ENCODE results near the gene PAX7.

GRCh38 chr1:18796950-18797349 is 166.3 kb downstream of the PAX7 start:
- TF ChIP-seq CTCF (conservative IDR thresholded peaks at IDR 0.05 in 1 of 2, IDR thresholded peaks at IDR 0.05 in 1 of 2; ENCODE audit: extremely low read depth in 1 of 2, insufficient read depth in 1 of 2, low read depth in 1 of 2, low read length in 2 of 2), result no peak
- no peak for TF ChIP-seq EZH2 (IDR thresholded peaks at IDR 0.05; ENCODE audit: borderline replicate concordance, low read length)

Data from mammary epithelial cell (primary cell).